Liver (tissue), 9 donors: ENCODE measurements around the gene ADGRV1. TPM values are rescaled to one million over a fixed set of nuclear protein-coding genes. Genes with fewer than 3 reads are reported as not detected.
"Not testable (repeated sequence)": the region's sequence is repeated elsewhere in the genome, so short reads cannot be mapped to it uniquely, and the experiment has no call there.

ENCODE experiments used
- DNase-seq: peaks from one replicate; pipeline ENCODE4 v3.0.0-alpha.2; 2017; ENCODE audit warnings: low spot score
- H3K27ac ChIP-seq, 2 donors: one replicate each; pipeline ENCODE4 v1.7.0; 2013; ENCODE audit warnings: inconsistent platforms in 2 of 2, low read length in 2 of 2, control low read depth in 1 of 2, low read depth in 1 of 2, mild to moderate bottlenecking in 1 of 2
- H3K27me3 ChIP-seq, 4 donors: one replicate each; pipeline versions ENCODE4 v1.6.1 to v1.7.0; 2013; ENCODE audit warnings: low read length in 3 of 4, inconsistent platforms in 1 of 4, mild to moderate bottlenecking in 1 of 4, moderate library complexity in 1 of 4; ENCODE audit not compliant: control insufficient read depth in 4 of 4, insufficient read depth in 4 of 4
- H3K36me3 ChIP-seq, 4 donors: one replicate each; pipeline versions ENCODE4 v1.6.1 to v1.7.0; 2013; ENCODE audit warnings: low read length in 3 of 4, mild to moderate bottlenecking in 3 of 4, low read depth in 1 of 4, moderate library complexity in 1 of 4; ENCODE audit not compliant: control insufficient read depth in 4 of 4, insufficient read depth in 3 of 4
- H3K4me1 ChIP-seq, 4 donors: one replicate each; pipeline versions ENCODE4 v1.6.1 to v1.7.0; 2013; ENCODE audit warnings: low read length in 3 of 4, mild to moderate bottlenecking in 3 of 4, moderate library complexity in 1 of 4; ENCODE audit not compliant: control insufficient read depth in 4 of 4, insufficient read depth in 4 of 4
- H3K4me3 ChIP-seq, 3 donors: one replicate each; pipeline versions ENCODE4 v1.6.1 to v1.7.0; 2013; ENCODE audit warnings: low read length in 3 of 3, control low read depth in 1 of 3, low read depth in 1 of 3, mild to moderate bottlenecking in 1 of 3
- H3K9ac ChIP-seq, 2 donors: one replicate each; pipeline ENCODE4 v1.7.0; 2013; ENCODE audit warnings: low read length in 2 of 2, mild to moderate bottlenecking in 2 of 2, moderate library complexity in 2 of 2, control low read depth in 1 of 2, low read depth in 1 of 2
- H3K9me3 ChIP-seq, 4 donors: one replicate each; pipeline versions ENCODE4 v1.6.1 to v1.7.0; 2013; ENCODE audit warnings: low read length in 3 of 4; ENCODE audit not compliant: control insufficient read depth in 4 of 4
- ATF3 ChIP-seq: IDR thresholded peaks from 2 replicates; pipeline ENCODE4 v1.6.1; 2016; ENCODE audit warnings: antibody characterized with exemption
- EGR1 ChIP-seq, 2 donors: IDR thresholded peaks; 2 replicates each; pipeline ENCODE4 v1.6.1; 2016 to 2018; ENCODE audit warnings: antibody characterized with exemption in 2 of 2, low read depth in 2 of 2
- FOXA1 ChIP-seq: IDR thresholded peaks from 2 replicates; pipeline ENCODE4 v1.6.1; 2016; ENCODE audit warnings: antibody characterized with exemption
- FOXA2 ChIP-seq: IDR thresholded peaks from 2 replicates; pipeline ENCODE4 v1.6.1; 2016; ENCODE audit warnings: antibody characterized with exemption
- GABPA ChIP-seq, 2 donors: IDR thresholded peaks in 1 of 2; conservative IDR thresholded peaks in 1 of 2; 2 replicates each; pipeline ENCODE4 v1.6.1; 2016; ENCODE audit warnings: antibody characterized with exemption in 2 of 2, mild to moderate bottlenecking in 1 of 2, moderate library complexity in 1 of 2
- HNF4A ChIP-seq, 2 donors: conservative IDR thresholded peaks; 2 replicates each; pipeline ENCODE4 v1.6.1; 2016; ENCODE audit warnings: antibody characterized with exemption in 2 of 2, mild to moderate bottlenecking in 2 of 2
- HNF4G ChIP-seq: IDR thresholded peaks from 2 replicates; pipeline ENCODE4 v1.6.1; 2016; ENCODE audit warnings: antibody characterized with exemption
- JUND ChIP-seq, 2 donors: IDR thresholded peaks; 2 replicates each; pipeline ENCODE4 v1.6.1; 2016; ENCODE audit warnings: antibody characterized with exemption in 2 of 2
- NR2F2 ChIP-seq: IDR thresholded peaks from 2 replicates; pipeline ENCODE4 v1.6.1; 2016; ENCODE audit warnings: antibody characterized with exemption
- RAD21 ChIP-seq, 2 donors: IDR thresholded peaks; 2 replicates each; pipeline ENCODE4 v1.6.1; 2016; ENCODE audit warnings: antibody characterized with exemption in 2 of 2, mild to moderate bottlenecking in 2 of 2
- RXRA ChIP-seq, 2 donors: IDR thresholded peaks; 2 replicates each; pipeline ENCODE4 v1.6.1; 2017 to 2018; ENCODE audit warnings: antibody characterized with exemption in 2 of 2, mild to moderate bottlenecking in 1 of 2
- SP1 ChIP-seq: IDR thresholded peaks from 2 replicates; pipeline ENCODE4 v1.6.1; 2018; ENCODE audit warnings: antibody characterized with exemption, mild to moderate bottlenecking
- TAF1 ChIP-seq: conservative IDR thresholded peaks from 2 replicates; pipeline ENCODE4 v1.6.1; 2016; ENCODE audit warnings: antibody characterized with exemption, mild to moderate bottlenecking
- YY1 ChIP-seq: IDR thresholded peaks from 2 replicates; pipeline ENCODE4 v1.6.1; 2016; ENCODE audit warnings: antibody characterized with exemption, mild to moderate bottlenecking
- WGBS: extraction: QIAGEN DNeasy Blood & Tissue Kit; methylation state at CpG from one replicate; pipeline ENCODE4 v1.1.7; 2013; 5-methylcytosine and 5-hydroxymethylcytosine counted together
- polyA plus RNA-seq, 2 donors: library from polyadenylated mRNA; stranded (reverse) in 1 of 2; unstranded in 1 of 2; fragments of 200-250 nt in 1 of 2; fragments of >200 nt in 1 of 2; fragmentation: Nextera tagmentation in 1 of 2; extraction: Ambion mirVana in 1 of 2; gene quantifications; one replicate each; pipeline versions ENCODE4 v1.2.1 to v1.2.3, GENCODE V29; 2013 to 2015
- total RNA-seq, 2 donors: library from RNA; depleted of rRNA; stranded (reverse); fragments of >200 nt; gene quantifications; one replicate each; pipeline ENCODE4 v1.2.3, GENCODE V29; 2014
- TF ChIP-seq, protein P1 (sequence below): IDR thresholded peaks from 2 replicates; pipeline ENCODE4 v1.6.1; 2016; ENCODE audit warnings: antibody characterized with exemption
- TF ChIP-seq, protein P2 (sequence below): fragments of 150-350 bp; IDR thresholded peaks from 2 replicates; pipeline ENCODE4 v1.5.1; 2017; ENCODE audit warnings: improper control_type of control experiment, low read depth, low read length; ENCODE audit not compliant: missing input control
- TF ChIP-seq, protein P3 (sequence below): IDR thresholded peaks from 2 replicates; pipeline ENCODE4 v1.6.1; 2016; ENCODE audit warnings: antibody characterized with exemption, mild to moderate bottlenecking
- TF ChIP-seq, protein P4 (sequence below): IDR thresholded peaks from 2 replicates; pipeline ENCODE4 v1.6.1; 2016; ENCODE audit warnings: antibody characterized with exemption
- donor health status: healthy.
- donor health status: healthy.
- donor health status: healthy.
- donor health status: healthy.
- donor health status: healthy.

ADGRV1 gene
- total and polyA plus RNA-seq, 4 donors = 5.1 to 15.5 (median 9.6) TPM

GRCh38 chr5:91038180-91038808, 479.7 kb downstream of the ADGRV1 start:
- Histone ChIP-seq H3K9ac (no peak overlapping the region), H3K27me3 (no peaks in the 10 kb centered on the region), H3K4me1 (peaks cover 0 to 5% (median 1%) of the 10 kb centered on the region in 4 donors), H3K27ac (no peak overlapping the region), H3K36me3 (no peaks in the 10 kb centered on the region), H3K9me3 (no peaks in the 10 kb centered on the region), H3K4me3 (no peak overlapping the region)
- WGBS = 66% methylated on average over 2 of the region's 2 CpGs
- TF ChIP-seq EGR1 (IDR thresholded peaks at IDR 0.05; ENCODE audit: low read depth in 2 of 2) (no peak), HNF4G (no peak), SP1 (no peak), FOXA1 (no peak), HNF4A (conservative IDR thresholded peaks at IDR 0.05) (no peak), RAD21 (IDR thresholded peaks at IDR 0.05) (no peak), TAF1 (no peak), YY1 (no peak), RXRA (IDR thresholded peaks at IDR 0.05) (no peak), FOXA2 (no peak), JUND (IDR thresholded peaks at IDR 0.05) (no peak), NR2F2 (no peak), ATF3 (no peak), GABPA (IDR thresholded peaks at IDR 0.05 in 1 of 2, conservative IDR thresholded peaks at IDR 0.05 in 1 of 2) (no peak)
- TF ChIP-seq, protein P1, sequence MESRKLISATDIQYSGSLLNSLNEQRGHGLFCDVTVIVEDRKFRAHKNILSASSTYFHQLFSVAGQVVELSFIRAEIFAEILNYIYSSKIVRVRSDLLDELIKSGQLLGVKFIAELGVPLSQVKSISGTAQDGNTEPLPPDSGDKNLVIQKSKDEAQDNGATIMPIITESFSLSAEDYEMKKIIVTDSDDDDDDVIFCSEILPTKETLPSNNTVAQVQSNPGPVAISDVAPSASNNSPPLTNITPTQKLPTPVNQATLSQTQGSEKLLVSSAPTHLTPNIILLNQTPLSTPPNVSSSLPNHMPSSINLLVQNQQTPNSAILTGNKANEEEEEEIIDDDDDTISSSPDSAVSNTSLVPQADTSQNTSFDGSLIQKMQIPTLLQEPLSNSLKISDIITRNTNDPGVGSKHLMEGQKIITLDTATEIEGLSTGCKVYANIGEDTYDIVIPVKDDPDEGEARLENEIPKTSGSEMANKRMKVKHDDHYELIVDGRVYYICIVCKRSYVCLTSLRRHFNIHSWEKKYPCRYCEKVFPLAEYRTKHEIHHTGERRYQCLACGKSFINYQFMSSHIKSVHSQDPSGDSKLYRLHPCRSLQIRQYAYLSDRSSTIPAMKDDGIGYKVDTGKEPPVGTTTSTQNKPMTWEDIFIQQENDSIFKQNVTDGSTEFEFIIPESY = no peak
- TF ChIP-seq, protein P2, sequence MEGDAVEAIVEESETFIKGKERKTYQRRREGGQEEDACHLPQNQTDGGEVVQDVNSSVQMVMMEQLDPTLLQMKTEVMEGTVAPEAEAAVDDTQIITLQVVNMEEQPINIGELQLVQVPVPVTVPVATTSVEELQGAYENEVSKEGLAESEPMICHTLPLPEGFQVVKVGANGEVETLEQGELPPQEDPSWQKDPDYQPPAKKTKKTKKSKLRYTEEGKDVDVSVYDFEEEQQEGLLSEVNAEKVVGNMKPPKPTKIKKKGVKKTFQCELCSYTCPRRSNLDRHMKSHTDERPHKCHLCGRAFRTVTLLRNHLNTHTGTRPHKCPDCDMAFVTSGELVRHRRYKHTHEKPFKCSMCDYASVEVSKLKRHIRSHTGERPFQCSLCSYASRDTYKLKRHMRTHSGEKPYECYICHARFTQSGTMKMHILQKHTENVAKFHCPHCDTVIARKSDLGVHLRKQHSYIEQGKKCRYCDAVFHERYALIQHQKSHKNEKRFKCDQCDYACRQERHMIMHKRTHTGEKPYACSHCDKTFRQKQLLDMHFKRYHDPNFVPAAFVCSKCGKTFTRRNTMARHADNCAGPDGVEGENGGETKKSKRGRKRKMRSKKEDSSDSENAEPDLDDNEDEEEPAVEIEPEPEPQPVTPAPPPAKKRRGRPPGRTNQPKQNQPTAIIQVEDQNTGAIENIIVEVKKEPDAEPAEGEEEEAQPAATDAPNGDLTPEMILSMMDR = no peak
- TF ChIP-seq, protein P3, sequence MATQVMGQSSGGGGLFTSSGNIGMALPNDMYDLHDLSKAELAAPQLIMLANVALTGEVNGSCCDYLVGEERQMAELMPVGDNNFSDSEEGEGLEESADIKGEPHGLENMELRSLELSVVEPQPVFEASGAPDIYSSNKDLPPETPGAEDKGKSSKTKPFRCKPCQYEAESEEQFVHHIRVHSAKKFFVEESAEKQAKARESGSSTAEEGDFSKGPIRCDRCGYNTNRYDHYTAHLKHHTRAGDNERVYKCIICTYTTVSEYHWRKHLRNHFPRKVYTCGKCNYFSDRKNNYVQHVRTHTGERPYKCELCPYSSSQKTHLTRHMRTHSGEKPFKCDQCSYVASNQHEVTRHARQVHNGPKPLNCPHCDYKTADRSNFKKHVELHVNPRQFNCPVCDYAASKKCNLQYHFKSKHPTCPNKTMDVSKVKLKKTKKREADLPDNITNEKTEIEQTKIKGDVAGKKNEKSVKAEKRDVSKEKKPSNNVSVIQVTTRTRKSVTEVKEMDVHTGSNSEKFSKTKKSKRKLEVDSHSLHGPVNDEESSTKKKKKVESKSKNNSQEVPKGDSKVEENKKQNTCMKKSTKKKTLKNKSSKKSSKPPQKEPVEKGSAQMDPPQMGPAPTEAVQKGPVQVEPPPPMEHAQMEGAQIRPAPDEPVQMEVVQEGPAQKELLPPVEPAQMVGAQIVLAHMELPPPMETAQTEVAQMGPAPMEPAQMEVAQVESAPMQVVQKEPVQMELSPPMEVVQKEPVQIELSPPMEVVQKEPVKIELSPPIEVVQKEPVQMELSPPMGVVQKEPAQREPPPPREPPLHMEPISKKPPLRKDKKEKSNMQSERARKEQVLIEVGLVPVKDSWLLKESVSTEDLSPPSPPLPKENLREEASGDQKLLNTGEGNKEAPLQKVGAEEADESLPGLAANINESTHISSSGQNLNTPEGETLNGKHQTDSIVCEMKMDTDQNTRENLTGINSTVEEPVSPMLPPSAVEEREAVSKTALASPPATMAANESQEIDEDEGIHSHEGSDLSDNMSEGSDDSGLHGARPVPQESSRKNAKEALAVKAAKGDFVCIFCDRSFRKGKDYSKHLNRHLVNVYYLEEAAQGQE = no peak
- TF ChIP-seq, protein P4, sequence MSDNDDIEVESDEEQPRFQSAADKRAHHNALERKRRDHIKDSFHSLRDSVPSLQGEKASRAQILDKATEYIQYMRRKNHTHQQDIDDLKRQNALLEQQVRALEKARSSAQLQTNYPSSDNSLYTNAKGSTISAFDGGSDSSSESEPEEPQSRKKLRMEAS = no peak
- DNase-seq = no peak

GRCh38 chr5:91041132-91041531, 482.5 kb downstream of the ADGRV1 start:
- 100% methylated on average over 1 of the region's 1 CpG for WGBS
- H3K4me1 ChIP-seq, H3K36me3 ChIP-seq, DNase-seq, H3K27me3 ChIP-seq, H3K27ac ChIP-seq, H3K9ac ChIP-seq, H3K4me3 ChIP-seq, H3K9me3 ChIP-seq: not testable (repeated sequence)
